ENCODE measurements around the gene NDST1. TPM values are rescaled to one million over a fixed set of nuclear protein-coding genes. Genes with fewer than 3 reads are reported as not detected.

Gene NDST1
- total RNA-seq, 4 donors from 2014 or later = 32.4 to 104 (median 42.6) TPM

GRCh38 chr5:150532996-150533395 is 25.1 kb downstream of the NDST1 start:
- no peak for TF ChIP-seq CTCF (IDR thresholded peaks at IDR 0.05; ENCODE audit: low read depth)

- no peak for TF ChIP-seq CTCF (IDR thresholded peaks at IDR 0.05; ENCODE audit: low read depth)
Measured at GRCh38 chr5:150534811-150535210, 26.9 kb downstream of the NDST1 start.

GRCh38 chr5:150535611-150536010 is 27.7 kb downstream of the NDST1 start:
- no peak for TF ChIP-seq CTCF (IDR thresholded peaks at IDR 0.05; ENCODE audit: low read depth)

- no peak for TF ChIP-seq CTCF (IDR thresholded peaks at IDR 0.05; ENCODE audit: low read depth)
Measured at GRCh38 chr5:150538007-150538917, 30.3 kb downstream of the NDST1 start.

GRCh38 chr5:150539206-150539605 is 31.3 kb downstream of the NDST1 start:
- TF ChIP-seq CTCF (IDR thresholded peaks at IDR 0.05; ENCODE audit: low read depth) = no peak

GRCh38 chr5:150540042-150540441 is 32.1 kb downstream of the NDST1 start:
- no peak for TF ChIP-seq CTCF (IDR thresholded peaks at IDR 0.05; ENCODE audit: low read depth)

GRCh38 chr5:150540615-150541396 is 32.9 kb downstream of the NDST1 start:
- TF ChIP-seq CTCF (IDR thresholded peaks at IDR 0.05; ENCODE audit: low read depth) = no peak
